Measurements from ENCODE around the gene NEDD4.

Gene NEDD4

GRCh38 chr15:55899537-55899936 lies 93.9 kb downstream of the NEDD4 start:
- DNase-seq (ENCODE audit: low spot score) = no peak
- no peak for TF ChIP-seq CTCF (IDR thresholded peaks at IDR 0.05; ENCODE audit: extremely low read depth, missing control alignments)

- peak; percentile 63 for TF ChIP-seq CTCF (IDR thresholded peaks at IDR 0.05; ENCODE audit: extremely low read depth, missing control alignments)
- peak; percentile 31 for DNase-seq (ENCODE audit: low spot score)
Observed at GRCh38 chr15:55897560-55898336, 95.7 kb downstream of the NEDD4 start.

GRCh38 chr15:55894399-55894965 lies 98.9 kb downstream of the NEDD4 start:
- TF ChIP-seq CTCF (IDR thresholded peaks at IDR 0.05; ENCODE audit: extremely low read depth, missing control alignments) = no peak

GRCh38 chr15:55893852-55894251 lies 99.6 kb downstream of the NEDD4 start:
- no peak for DNase-seq (ENCODE audit: low spot score)
- no peak for TF ChIP-seq CTCF (IDR thresholded peaks at IDR 0.05; ENCODE audit: extremely low read depth, missing control alignments)

More at GRCh38 chr15:55894399-55894965, 98.9 kb downstream of the NEDD4 start:
- DNase-seq (ENCODE audit: low spot score) = peak; percentile 12

GRCh38 chr15:55891196-55891595 lies 102.2 kb downstream of the NEDD4 start:
- no peak for TF ChIP-seq CTCF (IDR thresholded peaks at IDR 0.05; ENCODE audit: extremely low read depth, missing control alignments)
- no peak for DNase-seq (ENCODE audit: low spot score)

GRCh38 chr15:55884223-55884622 lies 109.2 kb downstream of the NEDD4 start:
- no peak for TF ChIP-seq CTCF (IDR thresholded peaks at IDR 0.05; ENCODE audit: extremely low read depth, missing control alignments)
- DNase-seq (ENCODE audit: low spot score) = no peak

- no peak for TF ChIP-seq CTCF (IDR thresholded peaks at IDR 0.05; ENCODE audit: extremely low read depth, missing control alignments)
- DNase-seq (ENCODE audit: low spot score) = no peak
Observed at GRCh38 chr15:55879181-55879580, 114.2 kb downstream of the NEDD4 start.
